Measurements from ENCODE around the gene COL6A1.

COL6A1 gene

DNA sequence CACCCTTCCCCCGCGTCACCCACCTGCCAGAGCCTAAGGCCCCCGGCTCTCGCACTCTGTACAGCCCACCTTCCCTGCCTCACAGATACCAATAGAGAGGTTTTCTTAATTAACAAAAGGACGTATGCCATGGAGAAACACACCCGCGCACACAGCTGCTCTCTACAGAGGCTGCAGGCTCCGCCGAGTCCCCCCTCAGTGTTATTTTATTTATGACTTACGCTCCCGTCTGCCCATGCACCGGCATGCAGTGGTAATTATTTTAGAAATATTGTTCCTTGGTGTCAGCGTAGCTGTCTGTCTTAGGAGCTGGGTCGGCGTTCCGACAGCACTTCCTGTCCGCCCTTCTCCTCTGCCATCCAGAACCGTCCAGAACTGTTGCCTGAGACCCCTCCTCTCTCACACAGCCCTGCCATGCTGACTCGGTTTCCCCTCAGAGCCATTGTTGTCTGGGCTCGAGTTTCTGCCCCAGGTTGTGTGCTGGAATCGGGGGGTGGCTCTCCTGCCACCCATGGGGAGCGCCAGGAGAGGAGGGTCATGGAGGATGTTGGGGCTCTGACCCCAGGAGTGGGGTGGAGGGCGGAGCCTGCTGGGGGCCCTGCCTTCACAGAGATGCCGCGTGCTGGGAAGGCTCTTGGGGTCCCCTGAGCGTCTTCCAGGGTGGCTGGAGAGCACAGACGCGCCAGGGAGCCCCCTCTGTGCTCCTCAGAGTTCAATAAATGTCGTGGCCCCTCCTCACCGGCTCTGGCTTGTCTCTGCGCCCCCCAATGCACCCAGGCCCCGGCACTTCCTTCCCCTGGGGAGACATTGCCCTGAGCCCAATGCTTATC, 39.6 kb upstream of the COL6A1 start:
- FAIRE-seq = no peak

DNA sequence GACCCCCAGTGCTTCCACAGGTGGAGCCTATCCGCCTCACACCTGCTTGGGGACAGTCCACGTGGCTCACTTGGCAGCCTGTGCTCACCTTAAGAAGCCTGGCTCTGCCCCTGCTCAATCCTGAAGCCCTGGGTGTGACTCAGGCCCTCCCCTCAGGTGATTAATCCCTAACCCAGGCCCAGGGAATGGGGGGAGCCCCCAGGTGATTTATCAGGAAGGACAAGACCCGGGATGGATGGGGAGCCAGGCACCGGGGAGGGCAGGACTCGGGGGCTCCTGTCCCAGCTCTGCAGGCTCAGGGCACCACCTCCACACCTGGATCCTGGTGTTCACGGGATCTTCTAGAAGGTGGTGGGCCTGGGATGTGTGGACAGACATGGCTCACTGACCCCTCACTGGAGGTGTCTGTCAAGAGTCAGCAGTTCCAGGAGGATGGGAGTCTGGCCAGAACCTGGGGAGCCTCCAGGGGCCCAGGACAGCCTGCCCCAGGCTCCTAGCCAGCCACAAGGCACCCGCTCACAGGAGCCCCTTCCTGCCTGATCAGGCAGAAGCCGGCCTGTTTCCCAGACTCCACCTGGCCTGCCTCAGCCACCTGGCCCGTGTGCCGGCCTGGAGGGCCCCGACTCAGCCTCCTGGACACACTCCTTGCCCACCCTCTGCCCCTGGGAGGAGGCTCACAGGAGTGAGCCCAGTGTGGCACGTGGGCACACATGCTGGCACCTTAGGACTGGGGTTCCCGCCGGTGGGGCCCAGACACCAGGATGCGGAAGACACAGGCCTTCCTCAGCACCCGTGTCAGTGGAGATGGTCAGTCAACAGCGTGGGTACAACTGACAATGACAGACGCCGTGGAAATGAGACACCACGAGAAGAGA, 38.6 kb upstream of the COL6A1 start:
- DNase-seq (ENCODE audit: insufficient read length, low spot score) (no peak), FAIRE-seq (no peak)
- no peak for TF ChIP-seq POLR2A (IDR thresholded peaks at IDR 0.05; ENCODE audit: low read depth, low read length)

More for the DNA sequence above, 39.6 kb upstream of the COL6A1 start:
- DNase-seq (ENCODE audit: insufficient read length, low spot score) = no peak
- TF ChIP-seq POLR2A (IDR thresholded peaks at IDR 0.05; ENCODE audit: low read depth, low read length) = no peak

DNA sequence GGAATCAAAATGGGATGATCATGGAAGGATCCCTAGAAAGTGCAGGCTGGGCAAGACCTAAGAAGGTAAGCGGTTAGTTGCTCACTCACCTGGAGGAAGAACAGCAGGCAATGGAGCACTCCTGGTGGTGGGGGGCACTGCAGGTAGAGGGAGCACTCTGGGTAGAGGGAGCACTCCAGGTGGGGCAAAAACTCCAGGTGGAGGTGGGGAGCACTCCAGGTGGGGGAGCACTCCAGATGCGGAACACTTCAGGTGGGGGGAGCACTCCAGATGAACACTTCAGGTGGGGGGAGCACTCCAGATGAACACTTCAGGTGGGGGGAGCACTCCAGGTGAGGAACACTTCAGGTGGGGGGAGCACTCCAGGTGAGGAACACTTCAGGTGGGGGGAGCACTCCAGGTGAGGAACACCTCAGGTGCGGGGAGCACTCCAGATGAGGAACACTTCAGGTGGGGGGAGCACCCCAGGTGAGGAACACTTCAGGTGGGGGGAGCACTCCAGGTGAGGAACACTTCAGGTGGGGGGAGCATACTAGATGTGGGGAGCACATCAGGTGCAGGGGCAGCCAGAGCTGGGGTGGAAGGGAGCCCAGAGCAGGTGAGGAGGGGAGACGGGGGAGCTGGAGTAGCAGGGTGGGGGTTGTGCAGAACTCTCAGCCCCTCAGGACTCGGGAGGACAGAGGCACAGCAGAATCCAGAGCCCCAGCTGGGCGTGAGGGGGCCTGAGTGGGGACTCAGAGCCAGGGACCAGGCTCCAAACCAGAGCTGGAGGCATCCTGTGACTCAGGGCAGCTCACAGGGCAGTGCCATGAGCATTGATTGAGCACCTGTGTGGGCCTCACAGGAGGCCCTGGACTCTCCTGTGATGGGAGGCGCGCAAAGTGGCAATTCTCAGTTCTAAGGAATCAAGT, 37.7 kb upstream of the COL6A1 start:
- DNase-seq (ENCODE audit: insufficient read length, low spot score) = no peak
- no peak for FAIRE-seq

DNA sequence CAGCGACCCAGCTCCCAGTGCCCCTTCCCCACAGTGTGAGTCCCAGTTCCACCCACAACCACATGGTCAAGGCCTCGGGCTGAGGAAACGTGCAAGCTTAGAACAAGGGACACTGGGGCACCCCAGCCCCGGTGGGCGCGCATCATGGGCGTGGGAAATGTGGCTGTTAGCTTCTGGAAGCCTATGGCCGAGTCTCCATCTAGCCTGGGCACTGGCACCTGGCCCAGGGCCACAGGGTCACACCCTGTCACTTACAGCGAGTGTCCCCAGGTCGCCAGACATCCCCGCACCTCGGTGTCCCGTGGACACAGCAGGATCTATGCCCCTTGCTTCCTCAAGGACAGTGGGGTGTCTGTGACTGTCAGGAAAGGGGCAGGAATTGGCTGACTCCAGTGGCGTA, 37.0 kb upstream of the COL6A1 start:
- FAIRE-seq = no peak
- no peak for TF ChIP-seq POLR2A (IDR thresholded peaks at IDR 0.05; ENCODE audit: low read depth, low read length)

More for the DNA sequence above, 37.7 kb upstream of the COL6A1 start:
- no peak for TF ChIP-seq POLR2A (IDR thresholded peaks at IDR 0.05; ENCODE audit: low read depth, low read length)

DNA sequence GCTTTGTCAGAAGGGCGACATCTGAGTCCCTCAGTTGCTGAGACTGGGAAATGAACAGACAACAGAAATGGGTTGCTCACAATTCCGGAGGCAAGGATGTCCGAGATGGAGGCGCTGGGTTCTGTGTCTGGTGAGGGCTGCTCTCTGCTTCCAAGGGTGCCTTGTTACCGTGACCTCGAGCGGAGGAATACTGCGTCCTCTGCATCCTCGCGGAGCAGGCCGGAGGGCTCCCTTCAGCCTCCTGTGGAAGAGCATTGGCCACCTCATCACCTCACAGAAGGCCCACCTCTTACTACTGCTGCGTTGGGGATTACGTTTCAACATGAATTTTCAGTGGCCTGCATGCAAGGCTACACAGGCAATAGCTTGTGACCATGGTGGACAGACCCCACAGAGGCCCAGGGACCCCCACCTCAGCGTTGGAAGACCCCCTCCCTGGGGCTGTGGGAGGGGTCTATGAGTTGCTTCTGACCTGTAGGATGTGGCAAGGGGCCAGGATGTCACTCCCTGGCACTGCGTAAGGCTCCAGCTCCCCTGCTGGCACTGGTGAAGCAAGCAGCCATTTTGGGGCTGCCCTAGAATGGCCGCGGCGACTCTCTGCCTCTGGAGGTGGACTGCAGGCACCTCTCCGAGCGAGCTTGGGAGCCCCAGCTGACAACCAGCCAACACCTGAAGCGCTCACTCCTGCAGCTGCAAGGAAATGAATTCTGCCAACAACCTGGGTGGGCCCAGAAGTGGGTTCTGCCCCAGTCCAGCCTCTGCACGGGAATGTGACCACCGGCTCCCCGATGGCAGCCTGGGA, 36.3 kb upstream of the COL6A1 start:
- no peak for TF ChIP-seq POLR2A (IDR thresholded peaks at IDR 0.05; ENCODE audit: low read depth, low read length)
- FAIRE-seq = no peak

More for the DNA sequence above, 37.0 kb upstream of the COL6A1 start:
- DNase-seq (ENCODE audit: insufficient read length, low spot score) = no peak

DNA sequence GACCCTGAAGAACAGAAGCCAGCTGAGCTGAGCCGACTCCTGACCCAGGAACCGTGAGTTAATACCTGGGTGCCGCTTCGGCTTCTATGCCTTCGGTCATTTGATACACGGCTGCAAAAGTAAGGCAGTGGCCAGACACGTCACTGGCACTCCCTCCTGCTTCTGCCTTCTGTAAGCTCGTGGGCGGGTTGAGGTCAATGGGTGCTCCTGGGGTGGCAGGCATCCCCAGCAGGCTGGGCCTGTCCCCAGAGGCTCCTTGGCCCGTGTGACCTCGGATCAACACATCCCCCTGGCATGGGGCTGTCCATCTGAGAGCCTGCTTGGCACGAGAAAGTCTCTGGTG, 35.7 kb upstream of the COL6A1 start:
- FAIRE-seq (no peak), DNase-seq (ENCODE audit: insufficient read length, low spot score) (no peak)
- TF ChIP-seq POLR2A (IDR thresholded peaks at IDR 0.05; ENCODE audit: low read depth, low read length) = no peak

More for the DNA sequence above, 36.3 kb upstream of the COL6A1 start:
- no peak for DNase-seq (ENCODE audit: insufficient read length, low spot score)

DNA sequence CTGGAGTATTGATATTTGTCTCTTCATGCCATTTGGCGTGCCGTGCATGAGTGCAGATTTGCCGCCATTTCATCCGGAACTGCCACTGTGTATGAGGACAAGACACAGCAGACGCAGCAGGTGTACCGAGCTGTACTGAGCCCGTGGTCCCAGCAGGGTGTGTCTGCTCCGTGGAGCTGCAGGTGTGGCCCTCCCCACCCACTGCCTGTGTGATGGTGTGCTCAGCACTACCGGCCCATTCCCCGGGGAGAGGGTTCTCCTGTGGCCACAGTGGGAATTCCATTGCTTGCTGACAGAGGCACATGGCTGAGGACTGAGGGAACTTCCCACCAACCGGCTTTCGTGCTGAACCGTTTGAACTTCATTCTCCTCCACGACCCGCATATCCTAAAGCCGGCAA, 34.3 kb upstream of the COL6A1 start:
- no peak for TF ChIP-seq POLR2A (IDR thresholded peaks at IDR 0.05; ENCODE audit: low read depth, low read length)
- FAIRE-seq (no peak), DNase-seq (ENCODE audit: insufficient read length, low spot score) (no peak)

DNA sequence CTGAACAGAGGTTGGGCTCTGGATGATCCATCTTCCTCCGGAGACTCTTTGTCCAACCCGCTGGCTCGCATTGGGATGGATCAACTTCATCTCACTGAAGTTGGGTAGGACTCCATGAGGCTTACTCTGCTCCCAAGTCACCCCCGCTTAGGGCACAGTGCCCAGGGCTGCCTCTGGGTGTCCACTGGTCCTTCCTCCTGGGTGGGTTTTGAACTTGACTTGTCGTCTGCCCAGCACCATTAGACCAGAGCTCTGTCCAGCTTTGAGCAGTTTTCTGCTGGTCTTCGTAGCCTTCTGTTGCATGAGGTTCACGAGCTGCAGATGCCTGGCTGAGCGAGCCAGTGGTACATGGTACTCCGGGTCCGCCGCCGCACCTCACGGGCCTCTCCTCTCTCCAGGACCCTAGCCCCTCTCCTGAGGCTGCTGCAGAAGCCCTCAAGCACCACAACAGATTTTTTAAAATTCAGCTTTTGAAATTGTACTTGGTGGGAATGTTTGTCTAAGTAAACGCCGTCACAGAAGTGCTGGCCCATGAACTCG, 33.8 kb upstream of the COL6A1 start:
- DNase-seq (ENCODE audit: insufficient read length, low spot score) (no peak), FAIRE-seq (no peak)
- TF ChIP-seq POLR2A (IDR thresholded peaks at IDR 0.05; ENCODE audit: low read depth, low read length) = no peak

DNA sequence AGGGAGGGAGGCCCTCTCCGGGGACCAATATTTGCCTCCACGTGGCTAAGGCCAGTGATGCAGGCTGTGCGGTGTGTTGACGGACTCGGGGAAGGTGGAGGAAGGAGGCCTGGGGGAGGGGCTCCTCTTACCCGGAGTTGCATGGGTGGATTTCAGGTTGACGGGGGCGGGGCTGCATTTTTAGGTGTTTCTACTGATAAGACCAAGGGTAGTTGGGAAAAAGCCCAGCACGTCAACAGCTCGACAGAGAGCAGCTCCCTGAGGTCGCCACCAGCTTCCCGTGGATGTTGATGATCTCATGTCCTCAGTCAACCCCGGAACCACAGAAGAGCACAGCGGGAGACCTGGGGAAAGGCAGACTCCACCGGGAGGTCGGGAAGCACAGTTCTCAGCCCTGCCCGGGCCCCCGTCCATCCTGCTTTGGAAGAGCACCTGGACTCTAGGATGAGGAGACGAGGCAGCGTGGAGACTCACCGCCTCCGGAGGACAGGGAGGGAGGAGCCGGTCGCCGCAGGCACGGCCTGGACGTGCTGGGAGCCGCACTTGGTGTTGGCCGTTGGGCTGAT, 32.9 kb upstream of the COL6A1 start:
- FAIRE-seq (no peak), DNase-seq (ENCODE audit: insufficient read length, low spot score) (no peak)
- TF ChIP-seq POLR2A (IDR thresholded peaks at IDR 0.05; ENCODE audit: low read depth, low read length) = no peak

DNA sequence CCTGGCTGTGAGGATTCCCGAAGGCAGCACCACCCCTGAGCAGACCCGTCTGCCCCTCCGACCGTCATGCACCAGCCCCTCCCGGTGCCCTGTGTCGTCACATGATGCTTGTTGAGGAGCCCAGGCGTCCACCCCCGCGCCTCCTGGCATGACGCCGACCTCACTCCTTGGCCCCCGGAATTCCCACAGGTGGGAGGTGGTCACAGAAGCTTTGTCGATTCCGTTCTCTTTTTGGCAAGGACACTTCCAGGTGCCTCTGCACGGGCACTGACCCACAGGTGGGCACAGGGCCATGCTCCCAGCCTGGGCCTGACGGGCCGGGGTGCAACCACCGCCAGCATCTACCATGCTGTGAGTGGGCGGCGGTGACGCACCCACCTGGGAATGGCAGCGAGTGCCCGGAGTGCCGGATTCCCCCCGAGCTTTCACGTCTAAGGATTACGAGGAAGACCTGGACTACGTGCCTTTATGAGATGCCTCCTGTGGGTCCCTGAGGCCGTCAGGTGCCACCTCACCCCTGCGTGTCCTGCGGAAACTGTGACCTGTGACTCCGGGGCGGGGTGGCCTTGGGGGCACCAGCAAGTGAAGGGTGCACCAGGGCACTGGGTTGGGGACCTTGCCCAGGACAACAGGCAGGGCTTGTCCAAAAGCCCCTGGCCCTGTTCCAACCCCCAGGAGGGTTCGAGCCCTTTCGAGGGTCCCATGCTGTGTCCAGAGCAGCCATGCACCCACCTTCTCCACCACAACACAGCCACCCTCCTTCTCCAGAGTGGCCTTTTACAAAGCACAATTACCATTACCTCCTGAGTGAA, 31.4 kb upstream of the COL6A1 start:
- no peak for FAIRE-seq

DNA sequence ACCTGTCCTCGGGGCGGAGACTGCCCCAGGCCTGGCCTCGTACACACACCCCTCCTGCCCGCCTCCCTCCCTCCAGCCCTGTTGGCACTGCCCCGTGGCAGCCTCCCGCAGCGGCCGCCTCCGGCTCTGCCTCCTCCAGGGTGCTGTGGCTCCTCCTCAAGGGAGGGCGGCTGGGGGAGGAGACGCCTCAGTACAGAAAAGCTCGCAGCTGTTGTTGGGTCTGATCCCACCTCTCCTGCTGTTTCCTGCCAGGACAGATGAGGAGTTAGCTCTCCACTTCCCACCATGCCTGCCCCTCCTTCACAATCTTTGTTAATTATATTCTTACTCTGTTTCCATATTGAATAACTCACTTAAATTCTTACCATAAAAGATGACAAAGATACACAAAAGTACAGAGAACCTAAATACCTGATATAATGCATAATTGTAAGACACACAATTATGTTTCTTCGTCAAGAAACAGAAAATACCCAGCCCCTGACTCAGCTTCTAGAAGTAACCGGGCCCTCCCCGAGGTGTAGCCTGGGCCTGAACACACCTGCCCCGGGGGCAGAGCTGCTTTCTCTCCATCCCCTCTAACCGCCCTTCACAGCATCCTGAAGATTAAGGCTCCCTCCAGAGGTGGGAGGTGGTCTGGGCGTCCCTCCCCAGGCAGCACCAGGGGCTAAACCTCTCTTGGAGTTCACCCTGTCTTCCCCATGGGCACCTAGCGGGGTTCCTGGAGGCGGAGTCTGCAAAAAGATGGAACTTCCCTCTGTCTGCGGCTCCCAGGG, 30.6 kb upstream of the COL6A1 start:
- FAIRE-seq = no peak
- TF ChIP-seq POLR2A (IDR thresholded peaks at IDR 0.05; ENCODE audit: low read depth, low read length) = no peak
- DNase-seq (ENCODE audit: insufficient read length, low spot score) = peak; percentile 94

More for the DNA sequence above, 31.4 kb upstream of the COL6A1 start:
- no peak for TF ChIP-seq POLR2A (IDR thresholded peaks at IDR 0.05; ENCODE audit: low read depth, low read length)
- no peak for DNase-seq (ENCODE audit: insufficient read length, low spot score)
